ENCODE measurements around the gene DEDD. TPM values are rescaled to one million over a fixed set of nuclear protein-coding genes. Genes with fewer than 3 reads are reported as not detected.

DEDD gene
- total and polyA plus RNA-seq, 2 of the 13 experiments (the other 11 are each of a cell fraction or from before 2014, with no cell fraction given), result 12.6 to 27.8 TPM

DNA sequence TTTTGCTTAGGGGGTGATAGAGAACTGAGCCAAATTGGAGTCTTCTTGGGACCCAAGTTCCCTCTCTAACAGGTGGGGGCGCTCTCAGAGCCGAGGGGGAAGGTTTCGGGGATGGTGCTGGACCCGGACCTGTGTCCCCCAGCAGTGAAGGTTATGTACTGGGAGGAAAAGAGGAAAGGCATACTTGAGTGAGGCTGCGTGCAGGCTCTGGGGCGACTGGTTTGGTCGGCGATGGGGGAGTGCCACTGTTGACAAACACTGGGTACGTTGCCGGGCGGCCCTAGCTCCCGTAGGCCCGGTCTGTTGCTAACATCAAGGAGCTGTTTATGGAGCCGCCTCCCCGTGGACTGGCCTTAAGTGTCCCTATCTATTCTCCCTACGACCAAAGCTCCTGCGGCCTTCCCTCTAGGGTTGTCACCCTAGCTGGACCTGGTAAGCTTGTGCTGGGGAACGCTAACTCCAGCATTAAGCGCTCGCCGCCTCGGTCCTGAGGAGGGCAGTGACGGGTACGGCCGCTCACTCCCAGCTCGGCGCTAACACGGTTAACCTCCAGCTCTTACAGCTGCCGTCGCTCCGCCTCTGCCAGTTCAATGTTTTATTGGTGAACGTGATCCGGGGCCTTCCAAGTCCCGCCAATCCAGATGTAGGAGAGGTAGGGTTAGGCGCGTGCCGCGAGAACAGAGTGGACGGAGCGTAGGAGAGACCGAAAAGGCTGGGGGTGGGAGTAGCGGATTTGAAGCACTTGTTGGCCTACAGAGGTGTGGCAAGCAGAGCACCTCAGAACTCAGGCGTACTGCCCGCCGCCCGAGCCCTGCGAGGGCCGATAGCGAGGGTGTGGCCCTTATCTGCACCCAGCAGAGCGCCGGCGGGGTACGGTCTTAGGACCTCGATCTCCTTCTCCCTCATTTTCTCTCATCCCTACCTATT, 33.5 kb upstream of the DEDD start, which contains the start of gene PPOX (continued):
- TF ChIP-seq GZF1 (CRISPR knock-in tag; IDR thresholded peaks at IDR 0.05) (no peak), ZSCAN21 (CRISPR knock-in tag; IDR thresholded peaks at IDR 0.05; ENCODE audit: borderline replicate concordance) (0 out of 2 replicates have a peak, but pooled peaks have one; percentile 58), HDAC6 (IDR thresholded peaks at IDR 0.05; ENCODE audit: low read depth, low read length) (no peak), ZFP82 (CRISPR knock-in tag; IDR thresholded peaks at IDR 0.05; ENCODE audit: borderline replicate concordance) (0 out of 2 replicates have a peak, but pooled peaks have one; percentile 40), KLF12 (CRISPR knock-in tag; IDR thresholded peaks at IDR 0.05; ENCODE audit: borderline replicate concordance) (no peak), ZNF431 (CRISPR knock-in tag; IDR thresholded peaks at IDR 0.05; ENCODE audit: borderline replicate concordance, low read depth) (no peak), U2AF1 (optimal IDR thresholded peaks at IDR 0.05; ENCODE audit: low read depth, low read length) (no peak), RXRB (CRISPR knock-in tag; IDR thresholded peaks at IDR 0.05; ENCODE audit: borderline replicate concordance) (no peak)
- TF ChIP-seq, protein P1, sequence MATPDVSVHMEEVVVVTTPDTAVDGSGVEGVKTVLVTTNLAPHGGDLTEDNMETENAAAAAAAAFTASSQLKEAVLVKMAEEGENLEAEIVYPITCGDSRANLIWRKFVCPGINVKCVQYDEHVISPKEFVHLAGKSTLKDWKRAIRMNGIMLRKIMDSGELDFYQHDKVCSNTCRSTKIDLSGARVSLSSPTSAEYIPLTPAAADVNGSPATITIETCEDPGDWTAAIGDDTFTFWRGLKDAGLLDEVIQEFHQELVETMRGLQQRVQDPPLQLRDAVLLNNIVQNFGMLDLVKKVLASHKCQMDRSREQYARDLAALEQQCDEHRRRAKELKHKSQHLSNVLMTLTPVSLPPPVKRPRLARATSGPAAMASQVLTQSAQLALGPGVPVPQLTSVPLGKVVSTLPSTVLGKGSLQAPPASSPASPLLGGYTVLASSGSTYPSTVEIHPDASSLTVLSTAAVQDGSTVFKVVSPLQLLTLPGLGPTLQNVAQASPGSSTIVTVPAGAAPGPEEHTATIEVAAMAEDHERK (CRISPR knock-in tag; IDR thresholded peaks at IDR 0.05; ENCODE audit: low read depth), result no peak
- TF ChIP-seq, protein P2, sequence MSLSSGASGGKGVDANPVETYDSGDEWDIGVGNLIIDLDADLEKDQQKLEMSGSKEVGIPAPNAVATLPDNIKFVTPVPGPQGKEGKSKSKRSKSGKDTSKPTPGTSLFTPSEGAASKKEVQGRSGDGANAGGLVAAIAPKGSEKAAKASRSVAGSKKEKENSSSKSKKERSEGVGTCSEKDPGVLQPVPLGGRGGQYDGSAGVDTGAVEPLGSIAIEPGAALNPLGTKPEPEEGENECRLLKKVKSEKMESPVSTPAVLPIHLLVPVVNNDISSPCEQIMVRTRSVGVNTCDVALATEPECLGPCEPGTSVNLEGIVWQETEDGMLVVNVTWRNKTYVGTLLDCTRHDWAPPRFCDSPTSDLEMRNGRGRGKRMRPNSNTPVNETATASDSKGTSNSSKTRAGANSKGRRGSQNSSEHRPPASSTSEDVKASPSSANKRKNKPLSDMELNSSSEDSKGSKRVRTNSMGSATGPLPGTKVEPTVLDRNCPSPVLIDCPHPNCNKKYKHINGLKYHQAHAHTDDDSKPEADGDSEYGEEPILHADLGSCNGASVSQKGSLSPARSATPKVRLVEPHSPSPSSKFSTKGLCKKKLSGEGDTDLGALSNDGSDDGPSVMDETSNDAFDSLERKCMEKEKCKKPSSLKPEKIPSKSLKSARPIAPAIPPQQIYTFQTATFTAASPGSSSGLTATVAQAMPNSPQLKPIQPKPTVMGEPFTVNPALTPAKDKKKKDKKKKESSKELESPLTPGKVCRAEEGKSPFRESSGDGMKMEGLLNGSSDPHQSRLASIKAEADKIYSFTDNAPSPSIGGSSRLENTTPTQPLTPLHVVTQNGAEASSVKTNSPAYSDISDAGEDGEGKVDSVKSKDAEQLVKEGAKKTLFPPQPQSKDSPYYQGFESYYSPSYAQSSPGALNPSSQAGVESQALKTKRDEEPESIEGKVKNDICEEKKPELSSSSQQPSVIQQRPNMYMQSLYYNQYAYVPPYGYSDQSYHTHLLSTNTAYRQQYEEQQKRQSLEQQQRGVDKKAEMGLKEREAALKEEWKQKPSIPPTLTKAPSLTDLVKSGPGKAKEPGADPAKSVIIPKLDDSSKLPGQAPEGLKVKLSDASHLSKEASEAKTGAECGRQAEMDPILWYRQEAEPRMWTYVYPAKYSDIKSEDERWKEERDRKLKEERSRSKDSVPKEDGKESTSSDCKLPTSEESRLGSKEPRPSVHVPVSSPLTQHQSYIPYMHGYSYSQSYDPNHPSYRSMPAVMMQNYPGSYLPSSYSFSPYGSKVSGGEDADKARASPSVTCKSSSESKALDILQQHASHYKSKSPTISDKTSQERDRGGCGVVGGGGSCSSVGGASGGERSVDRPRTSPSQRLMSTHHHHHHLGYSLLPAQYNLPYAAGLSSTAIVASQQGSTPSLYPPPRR (CRISPR knock-in tag; IDR thresholded peaks at IDR 0.05; ENCODE audit: borderline replicate concordance), result no peak
- TF ChIP-seq, protein P3, sequence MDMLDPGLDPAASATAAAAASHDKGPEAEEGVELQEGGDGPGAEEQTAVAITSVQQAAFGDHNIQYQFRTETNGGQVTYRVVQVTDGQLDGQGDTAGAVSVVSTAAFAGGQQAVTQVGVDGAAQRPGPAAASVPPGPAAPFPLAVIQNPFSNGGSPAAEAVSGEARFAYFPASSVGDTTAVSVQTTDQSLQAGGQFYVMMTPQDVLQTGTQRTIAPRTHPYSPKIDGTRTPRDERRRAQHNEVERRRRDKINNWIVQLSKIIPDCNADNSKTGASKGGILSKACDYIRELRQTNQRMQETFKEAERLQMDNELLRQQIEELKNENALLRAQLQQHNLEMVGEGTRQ (IDR thresholded peaks at IDR 0.05; ENCODE audit: low read depth, low read length), result no peak
- TF ChIP-seq, protein P3 (CRISPR knock-in tag; IDR thresholded peaks at IDR 0.05; ENCODE audit: borderline replicate concordance), result peak; percentile 76; the same call in 1 of the 2 replicates
- TF ChIP-seq, protein P4, sequence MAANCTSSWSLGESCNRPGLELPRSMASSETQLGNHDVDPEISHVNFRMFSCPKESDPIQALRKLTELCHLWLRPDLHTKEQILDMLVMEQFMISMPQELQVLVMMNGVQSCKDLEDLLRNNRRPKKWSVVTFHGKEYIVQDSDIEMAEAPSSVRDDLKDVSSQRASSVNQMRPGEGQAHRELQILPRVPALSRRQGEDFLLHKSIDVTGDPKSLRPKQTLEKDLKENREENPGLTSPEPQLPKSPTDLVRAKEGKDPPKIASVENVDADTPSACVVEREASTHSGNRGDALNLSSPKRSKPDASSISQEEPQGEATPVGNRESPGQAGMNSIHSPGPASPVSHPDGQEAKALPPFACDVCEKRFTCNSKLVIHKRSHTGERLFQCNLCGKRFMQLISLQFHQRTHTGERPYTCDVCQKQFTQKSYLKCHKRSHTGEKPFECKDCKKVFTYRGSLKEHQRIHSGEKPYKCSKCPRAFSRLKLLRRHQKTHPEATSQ (CRISPR knock-in tag; IDR thresholded peaks at IDR 0.05; ENCODE audit: borderline replicate concordance), result no peak
- TF ChIP-seq, protein P5, sequence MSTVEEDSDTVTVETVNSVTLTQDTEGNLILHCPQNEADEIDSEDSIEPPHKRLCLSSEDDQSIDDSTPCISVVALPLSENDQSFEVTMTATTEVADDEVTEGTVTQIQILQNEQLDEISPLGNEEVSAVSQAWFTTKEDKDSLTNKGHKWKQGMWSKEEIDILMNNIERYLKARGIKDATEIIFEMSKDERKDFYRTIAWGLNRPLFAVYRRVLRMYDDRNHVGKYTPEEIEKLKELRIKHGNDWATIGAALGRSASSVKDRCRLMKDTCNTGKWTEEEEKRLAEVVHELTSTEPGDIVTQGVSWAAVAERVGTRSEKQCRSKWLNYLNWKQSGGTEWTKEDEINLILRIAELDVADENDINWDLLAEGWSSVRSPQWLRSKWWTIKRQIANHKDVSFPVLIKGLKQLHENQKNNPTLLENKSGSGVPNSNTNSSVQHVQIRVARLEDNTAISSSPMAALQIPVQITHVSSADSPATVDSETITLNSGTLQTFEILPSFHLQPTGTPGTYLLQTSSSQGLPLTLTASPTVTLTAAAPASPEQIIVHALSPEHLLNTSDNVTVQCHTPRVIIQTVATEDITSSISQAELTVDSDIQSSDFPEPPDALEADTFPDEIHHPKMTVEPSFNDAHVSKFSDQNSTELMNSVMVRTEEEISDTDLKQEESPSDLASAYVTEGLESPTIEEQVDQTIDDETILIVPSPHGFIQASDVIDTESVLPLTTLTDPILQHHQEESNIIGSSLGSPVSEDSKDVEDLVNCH (CRISPR knock-in tag; IDR thresholded peaks at IDR 0.05), result peak; percentile 99; the same call in 1 of the 2 replicates

Measured in HepG2 (cell line).